HG03342 (cell line): ENCODE results near the gene CLTA.

Source experiments
- ATAC-seq: cut with Tn5 transposase; IDR thresholded peaks from one replicate; pipeline ENCODE4 v1.9.1; 2021; ENCODE audit warnings: mild to moderate bottlenecking, moderate library complexity; ENCODE audit not compliant: unreplicated experiment

CLTA gene, protein sequence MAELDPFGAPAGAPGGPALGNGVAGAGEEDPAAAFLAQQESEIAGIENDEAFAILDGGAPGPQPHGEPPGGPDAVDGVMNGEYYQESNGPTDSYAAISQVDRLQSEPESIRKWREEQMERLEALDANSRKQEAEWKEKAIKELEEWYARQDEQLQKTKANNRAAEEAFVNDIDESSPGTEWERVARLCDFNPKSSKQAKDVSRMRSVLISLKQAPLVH

DNA sequence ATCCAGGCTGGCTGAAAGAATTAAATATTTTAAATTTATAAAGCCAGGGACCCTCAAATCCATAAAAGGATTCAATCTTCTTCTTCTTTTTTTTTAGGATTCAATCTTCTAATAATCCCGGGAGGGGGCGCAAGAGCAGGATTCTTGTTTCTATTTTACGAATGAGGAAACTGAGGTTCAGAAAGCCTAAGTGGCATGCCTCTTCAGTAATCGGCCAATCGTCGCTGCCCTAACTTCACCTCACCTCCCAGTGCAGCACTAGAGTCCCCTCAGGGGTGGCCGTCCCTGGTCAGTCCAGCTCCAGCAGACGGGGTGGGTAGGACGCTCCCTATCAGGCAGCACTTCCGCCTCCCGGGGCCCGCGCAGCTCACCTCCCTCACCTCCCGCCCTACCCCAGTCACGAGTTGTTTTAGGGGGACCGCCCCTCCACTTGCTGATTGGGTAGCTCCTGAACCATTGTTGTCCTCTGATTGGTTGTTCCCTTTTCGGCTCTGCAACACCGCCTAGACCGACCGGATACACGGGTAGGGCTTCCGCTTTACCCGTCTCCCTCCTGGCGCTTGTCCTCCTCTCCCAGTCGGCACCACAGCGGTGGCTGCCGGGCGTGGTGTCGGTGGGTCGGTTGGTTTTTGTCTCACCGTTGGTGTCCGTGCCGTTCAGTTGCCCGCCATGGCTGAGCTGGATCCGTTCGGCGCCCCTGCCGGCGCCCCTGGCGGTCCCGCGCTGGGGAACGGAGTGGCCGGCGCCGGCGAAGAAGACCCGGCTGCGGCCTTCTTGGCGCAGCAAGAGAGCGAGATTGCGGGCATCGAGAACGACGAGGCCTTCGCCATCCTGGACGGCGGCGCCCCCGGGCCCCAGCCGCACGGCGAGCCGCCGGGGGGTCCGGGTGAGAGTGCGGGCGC is at the start of gene CLTA:
TSS of gene CLTA (plus strand) at position 534 of the 902 bp plus-strand sequence. CDS start at position 670, 136 bp downstream.
- peak; percentile 98 for ATAC-seq

DNA sequence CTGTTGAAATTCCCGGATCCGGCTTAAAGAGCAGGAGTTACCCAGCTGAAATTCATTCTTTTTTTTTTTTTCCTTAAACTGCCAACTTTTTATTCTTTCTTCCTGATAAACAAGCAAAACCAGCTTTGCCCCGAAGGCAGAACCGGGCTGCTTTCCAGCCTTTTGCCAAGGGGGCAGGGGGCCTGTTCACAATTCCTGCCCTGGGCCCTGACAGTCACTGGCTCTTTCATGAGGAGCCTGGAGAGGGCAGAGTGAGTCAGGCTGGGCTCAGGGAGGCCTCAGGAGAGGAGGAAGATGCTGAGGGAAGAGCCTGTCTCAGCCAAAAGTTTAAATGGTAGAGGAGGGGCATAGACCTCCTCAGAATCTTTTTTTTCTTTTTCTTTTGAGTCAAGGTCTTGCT is 49.4 kb upstream of the CLTA start:
- ATAC-seq = no peak

DNA sequence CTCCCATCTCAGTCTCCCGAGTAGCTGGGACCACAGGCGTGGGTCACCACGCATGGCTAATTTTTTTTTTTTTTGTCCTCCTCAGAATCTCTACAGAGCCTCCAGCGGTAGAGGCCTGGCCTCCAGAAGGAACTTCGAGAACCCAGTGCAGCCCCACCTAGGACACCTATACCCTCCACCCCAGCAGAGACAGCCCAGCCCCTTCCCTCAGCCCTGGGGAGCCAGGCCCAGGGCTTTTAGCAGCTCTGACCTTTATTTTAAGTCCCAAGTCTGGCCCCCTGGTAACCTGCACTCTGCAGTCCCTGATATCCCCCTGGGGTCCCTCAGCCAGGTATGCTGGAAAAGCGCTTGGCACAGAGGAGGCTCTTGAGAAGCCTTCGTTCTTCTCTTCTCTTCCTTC is 49.0 kb upstream of the CLTA start:
- no peak for ATAC-seq

DNA sequence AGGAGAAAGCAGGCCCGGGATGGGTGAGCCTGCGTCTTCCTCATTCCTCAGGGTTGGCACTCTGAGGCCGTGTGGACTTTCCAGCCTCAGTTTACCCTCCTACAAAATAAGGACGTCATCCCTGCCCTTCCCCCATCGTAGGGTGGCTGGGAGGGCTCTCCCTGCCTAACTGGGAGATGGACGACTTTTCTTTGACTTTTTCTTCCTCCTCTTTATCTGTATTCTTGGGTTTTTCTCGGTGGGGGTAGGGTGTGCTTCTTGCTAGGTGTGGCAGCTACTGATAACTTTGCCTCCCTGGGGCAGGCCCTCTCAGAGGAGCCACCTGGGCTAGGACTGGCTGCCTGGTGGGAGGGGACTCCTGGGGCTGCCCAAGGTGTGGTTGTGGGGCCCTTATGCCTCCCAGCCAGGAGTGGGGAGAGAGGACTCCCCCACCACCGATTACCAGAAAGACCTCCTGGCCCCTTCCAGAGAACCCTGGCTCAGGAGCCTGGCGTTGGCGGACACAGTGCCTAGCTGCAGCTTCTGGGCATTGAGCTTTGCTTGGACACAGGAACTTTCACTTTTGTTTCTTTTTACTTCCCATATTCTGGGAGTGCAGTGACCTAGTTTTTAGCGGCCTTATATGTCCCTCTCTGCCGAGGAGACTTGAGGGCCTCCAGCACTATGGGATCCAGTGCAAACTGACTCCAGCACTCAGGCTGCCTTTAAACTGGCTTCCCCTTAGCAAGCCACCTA is 48.0 kb upstream of the CLTA start:
- ATAC-seq = no peak

DNA sequence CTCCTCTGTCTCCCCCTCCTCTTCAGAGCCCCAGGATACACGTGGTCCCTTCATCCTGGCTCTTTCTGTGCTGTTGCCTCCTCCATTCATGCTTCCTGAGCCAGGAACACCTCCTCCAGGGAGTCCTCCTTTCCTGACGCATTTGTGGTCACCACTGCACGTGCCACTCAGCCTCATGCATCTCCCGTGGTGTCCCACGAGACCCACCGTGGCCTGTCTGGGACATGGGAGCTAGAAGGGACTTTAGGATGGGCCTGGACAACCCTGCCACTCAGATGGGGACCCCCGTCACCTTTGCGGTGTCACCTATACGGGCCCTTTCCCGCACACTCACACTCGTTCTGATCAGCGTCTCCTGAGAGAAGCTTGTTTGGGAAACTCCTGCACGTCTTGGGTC is 47.5 kb upstream of the CLTA start:
- ATAC-seq = no peak

DNA sequence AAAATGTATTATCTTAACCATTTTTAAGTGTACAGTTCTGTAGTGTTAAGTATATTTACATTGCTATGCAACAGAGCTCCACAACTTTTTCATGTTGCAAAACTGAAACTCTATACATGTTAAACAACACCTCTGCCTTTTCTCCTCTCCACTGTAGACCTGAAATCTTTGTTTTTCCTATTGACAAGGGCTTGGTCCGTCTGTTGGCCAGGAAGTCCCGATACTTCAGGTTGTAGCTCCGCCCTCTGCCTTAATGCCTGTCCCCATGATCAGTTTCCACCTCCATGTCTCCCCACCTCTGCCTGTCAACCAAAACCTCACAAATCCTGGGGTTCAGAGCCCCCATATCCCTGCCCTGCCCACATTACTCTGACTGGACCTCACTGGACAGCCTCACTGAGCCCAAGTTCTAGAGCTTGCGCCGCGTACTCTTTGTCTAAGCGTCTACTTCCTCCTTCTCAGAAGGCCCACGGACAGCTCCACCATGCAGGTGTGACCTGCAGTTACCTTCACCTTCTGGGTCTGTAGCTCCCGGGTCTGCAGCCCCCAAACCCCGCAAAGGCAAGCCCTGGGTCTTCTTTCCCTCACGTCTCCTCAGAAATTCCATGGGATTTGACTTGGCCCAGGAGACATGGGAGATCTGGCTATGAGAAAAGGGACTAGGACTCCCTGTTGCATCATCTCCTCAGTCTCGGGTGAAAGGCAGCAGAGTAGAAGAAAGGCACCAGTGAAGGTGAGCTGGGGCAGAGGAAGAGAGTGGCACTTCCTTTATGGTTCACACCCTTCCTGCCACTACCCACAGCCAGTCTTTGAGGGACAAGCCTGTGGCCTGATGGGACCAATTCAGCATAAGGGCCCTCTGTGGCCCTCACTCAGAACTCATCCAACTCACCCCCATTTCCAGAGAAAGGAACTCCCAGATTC is 46.1 kb upstream of the CLTA start:
- ATAC-seq = no peak

DNA sequence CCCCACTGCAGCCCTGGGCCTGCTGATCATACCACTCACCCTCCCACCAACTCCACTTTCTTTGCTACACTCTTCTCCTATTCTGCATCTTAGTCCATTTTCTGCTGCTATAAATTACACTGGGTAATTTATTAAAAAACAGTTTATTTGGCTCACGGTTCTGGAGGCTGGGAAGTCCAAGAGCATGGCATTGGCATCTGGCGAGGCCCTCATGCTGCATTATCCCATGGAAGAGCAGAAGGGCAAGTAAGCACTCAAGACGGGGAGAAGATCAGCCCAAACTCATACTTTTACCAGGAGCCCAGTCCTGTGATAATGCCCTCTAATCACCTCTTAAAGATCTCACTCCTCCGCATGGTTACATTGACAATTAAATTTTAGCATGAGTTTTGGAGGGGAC is 44.8 kb upstream of the CLTA start:
- ATAC-seq = no peak

DNA sequence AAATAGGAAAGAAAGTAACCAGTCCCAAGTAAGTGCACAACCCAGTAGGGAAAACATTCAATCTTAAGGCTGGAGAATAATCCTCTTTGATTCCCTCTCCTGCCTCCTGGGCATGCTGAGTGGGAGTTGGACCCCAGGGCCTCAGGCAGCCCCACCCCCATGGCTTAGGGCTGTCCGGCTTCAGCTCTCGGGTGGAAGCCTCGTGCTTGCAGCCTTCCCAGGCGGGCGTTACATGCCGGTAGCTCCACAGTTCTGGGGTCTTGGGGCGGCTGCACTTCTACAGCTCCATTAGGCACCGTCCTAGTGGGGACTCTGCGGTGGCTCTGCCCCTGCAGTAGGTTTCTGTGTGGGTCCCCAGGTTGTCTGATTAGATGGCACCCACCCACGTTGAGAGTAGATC is 44.1 kb upstream of the CLTA start:
- no peak for ATAC-seq

DNA sequence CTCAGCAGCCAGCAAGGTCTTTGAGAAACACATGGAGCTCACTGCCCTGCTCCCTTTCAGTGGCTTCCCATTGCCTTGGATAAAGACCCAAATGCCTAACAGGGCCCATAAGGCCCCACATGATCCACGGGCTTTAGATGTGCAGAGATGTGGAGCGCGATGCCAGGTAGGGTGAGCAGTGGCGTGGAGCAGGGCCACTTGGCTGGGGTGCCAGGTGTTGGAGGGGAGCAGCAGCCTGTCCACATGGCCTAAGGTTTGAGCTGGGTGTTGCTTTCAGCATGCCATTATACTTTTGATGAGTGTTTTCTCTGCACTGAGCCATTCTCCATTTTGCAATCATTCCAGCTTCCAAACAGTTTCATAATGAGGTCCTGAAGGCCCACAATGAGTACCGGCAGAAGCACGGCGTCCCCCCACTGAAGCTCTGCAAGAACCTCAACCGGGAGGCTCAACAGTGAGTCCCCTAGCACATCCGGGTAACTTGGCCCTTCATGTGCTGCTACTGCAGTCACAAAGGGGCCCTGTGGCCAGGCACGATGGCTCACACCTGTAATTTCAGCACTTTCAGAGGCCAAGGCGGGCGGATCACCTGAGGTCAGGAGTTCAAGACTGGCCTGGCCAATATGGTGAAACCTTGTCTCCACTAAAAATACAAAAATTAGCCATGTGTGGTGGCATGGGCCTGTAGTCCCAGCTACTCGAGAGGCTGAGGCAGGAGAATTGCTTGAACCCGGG is 43.1 kb upstream of the CLTA start:
- ATAC-seq = no peak

DNA sequence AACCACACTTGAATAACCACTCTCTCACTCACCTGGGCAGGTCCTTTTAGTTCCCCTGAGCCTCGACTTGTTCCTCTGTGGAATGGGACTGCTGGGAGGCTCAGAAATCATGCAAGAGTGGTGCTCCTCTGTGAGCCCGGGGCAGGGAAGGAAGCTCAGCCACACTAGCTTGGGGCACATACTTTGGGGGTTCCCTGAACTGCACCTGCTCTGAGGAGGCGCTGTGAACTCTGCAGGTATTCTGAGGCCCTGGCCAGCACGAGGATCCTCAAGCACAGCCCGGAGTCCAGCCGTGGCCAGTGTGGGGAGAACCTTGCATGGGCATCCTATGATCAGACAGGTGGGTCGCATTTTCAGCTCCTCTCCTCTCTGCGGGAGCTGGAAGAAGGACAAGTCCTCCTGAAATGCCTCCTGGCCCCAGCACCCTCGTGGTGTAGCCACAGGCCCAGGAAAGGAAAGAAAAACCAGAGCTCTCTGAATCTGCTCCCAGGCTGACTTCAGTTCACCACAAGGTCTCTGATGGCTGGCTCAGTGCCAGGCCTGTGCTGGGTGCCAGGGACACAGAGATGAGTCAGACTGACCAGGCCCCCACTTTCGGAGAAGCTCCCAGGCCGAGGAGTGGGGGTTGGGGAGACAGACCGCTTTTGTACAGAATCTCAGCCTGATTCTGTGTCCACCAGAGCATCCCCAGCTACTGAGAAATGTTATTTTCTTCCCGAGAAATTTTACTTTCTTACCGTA is 42.2 kb upstream of the CLTA start:
- no peak for ATAC-seq

DNA sequence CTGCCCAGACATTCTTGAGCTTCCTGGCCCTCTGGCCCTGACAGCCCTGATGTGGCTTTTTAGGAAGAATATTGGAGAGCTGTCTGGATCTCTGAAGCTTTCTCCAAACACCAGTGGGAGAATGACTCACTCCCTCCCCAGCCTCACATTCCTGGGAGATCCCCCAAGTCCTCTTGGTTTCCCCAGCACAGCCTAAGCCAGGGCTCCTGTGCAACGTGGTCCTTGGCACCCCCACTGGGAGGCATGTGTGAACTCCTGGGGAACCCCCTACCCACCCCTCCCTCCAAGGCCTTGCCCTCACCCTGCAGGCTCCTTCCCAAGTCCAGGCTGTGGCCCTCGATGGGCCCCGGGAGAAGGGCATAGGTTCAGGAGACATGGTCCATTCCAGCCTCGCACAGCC is 41.5 kb upstream of the CLTA start:
- no peak for ATAC-seq

DNA sequence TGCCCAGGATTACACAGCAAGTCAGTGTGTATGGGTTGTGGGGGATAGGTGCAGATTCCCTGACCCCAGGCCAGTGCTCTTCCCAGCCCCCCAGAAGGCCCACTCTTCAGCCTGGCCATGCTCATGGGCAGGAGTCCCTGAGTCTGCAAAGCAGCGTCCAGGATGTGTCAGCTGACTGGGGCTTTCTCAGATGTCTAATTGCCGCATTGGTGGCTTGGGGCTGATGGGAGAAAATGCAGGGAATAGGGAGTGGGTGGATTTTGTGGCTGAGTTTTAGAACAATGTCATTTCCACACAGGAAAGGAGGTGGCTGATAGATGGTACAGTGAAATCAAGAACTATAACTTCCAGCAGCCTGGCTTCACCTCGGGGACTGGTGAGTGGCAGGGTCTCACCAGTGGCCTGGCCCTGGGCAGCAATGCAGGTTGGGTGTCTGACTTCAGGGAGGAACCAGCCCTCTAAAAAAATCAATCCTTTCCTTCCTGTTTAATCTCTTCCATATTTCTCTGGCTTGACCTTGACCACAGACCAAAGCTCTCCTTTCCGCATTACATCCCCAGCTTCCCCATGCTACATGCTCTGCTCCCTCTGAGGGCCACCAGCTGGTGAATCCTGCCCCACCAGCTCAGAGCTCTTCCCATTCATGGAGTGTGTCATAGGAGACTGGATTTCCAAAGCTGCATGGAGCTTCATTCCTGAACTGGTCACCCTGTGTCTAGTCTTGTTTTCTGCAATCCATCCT is 40.0 kb upstream of the CLTA start:
- ATAC-seq = no peak

DNA sequence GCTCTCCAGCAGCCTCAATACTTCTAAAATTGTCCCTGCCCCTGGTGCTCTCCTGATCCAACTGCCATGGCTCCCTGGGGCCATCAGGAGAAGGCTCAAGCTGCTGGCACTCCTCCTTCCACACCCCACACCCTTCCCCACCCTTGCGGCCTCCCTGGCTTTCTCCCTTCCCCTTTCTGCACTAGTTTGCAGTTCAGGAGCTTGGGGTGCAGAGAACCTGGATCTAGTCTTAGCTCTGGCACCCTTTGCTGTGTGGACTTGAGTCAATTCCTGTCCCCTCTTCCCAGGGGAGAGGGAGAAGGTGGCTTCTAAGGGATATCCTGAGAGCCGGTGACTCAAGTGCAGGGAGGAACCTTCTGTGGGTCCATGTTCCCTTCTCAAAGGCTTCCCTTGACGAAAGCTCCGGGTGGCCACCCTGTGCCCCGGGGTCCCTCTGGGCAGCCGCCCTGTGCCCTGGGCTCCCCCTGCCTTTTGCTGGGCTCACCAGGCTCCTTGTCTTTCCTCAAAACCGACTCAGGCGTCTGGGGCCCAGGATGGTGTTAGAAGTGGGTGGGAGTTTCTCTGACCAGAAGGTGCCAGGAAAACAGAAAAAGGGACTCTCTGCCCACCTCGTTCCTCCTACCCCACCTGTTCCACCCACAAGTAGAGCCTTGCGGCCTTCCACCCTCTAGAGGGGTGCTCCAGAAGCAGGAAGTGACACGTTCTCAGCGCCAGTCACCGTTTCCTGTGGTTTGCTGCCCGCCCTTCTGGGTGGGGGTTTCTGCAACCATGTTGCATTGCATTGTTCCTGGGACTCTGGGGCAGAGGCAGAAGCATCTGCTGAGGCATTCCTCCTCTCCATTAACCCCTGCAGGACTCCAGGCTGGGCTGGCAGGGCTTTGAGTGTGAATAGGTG is 39.2 kb upstream of the CLTA start:
- ATAC-seq = peak; percentile 79

DNA sequence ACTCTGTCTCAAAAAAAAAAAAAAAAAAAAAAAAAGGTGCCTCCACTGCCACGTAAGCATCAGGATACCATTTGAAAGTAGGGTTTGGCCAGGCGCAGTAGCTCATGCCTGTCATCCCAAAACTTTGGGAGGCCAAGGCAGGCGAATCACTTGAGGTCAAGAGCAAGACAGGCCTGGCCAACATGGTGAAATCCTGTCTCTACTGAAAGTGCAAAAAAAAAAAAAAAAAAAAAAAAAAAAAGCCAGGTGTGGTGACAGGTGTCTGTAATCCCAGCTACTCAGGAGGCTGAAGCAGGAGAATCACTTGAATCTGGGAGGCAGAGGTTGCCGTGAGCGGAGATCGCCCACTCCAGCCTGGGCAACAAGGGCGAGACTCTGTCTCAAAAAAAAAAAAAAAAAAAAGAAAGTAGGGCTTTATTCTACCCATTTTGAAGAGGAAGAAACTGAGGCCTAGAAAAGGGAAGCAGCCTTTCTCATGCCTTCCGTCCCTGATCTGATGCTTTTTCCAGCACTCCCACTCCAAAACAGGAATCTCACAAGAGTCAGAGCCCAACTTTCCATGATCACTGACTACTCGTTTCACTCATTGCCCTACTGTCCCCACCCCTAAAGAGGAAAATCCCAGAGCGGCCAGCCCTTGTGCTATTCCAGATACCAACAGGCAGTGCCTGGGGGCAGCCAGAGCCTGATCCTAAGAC is 37.8 kb upstream of the CLTA start:
- ATAC-seq = no peak

DNA sequence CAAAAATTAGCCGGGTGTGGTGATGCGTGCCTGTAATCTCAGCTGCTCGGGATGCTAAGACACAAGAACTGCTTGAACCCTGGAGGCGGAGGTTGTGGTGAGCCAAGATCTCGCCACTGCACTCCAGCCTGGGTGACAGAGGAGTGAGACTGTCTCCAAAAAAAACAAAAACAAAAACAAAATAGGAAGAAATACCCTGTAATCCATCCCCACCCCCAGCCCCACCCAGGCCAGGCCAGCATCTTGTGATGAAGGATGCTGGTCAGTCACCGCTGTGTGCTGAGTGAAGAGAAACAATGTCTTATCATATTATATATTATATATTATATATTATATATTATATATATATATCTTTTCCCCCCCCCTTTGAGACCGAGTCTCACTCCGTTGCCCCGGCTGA is 37.0 kb upstream of the CLTA start:
- ATAC-seq = no peak

DNA sequence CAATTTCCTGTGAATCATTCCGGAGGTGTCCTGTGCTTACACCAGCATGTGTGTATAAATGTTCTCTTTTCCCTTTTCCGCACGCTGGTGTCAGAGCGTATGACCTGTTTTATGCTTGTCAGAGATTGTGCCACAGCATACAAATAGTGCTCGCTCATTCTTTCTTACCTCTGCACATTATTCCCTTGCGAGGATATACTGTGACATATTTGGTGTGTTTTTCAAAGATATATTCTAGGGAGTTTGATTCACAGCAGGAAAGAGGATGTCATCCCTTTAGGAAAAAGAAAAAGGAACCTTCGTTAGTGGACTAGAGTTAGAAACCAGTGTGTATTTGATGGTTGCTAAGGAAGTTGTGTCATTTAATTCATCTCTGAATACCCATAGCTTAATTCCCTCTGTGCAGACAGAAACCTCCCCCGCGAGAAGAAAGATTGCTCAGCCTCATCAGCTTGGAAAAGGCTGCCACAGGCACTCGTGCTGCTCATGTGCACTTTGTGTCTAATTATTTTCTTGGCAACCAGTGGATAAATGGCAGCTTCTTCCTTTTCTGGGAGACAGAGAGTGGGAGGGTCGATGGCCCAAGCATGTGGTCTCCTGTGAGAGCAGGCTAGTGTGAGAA is 36.3 kb upstream of the CLTA start:
- no peak for ATAC-seq

DNA sequence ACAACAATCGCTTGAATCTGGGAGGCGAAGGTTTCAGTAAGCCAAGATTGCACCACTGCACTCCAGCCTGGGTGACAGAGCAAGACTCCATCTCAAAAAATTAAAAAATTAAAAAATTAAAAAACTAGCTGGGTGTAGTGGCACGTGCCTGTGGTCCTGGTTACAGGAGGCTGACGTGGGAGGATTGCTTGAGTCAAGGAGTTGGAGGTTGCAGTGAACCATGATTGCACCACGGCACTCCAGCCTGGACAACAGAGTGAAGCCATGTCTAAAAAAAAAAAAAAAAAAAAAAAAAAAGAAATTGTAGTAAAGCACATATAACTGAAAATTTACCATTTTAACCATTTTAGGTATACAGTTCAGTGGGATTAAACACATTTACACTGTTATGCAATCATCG is 34.6 kb upstream of the CLTA start:
- no peak for ATAC-seq
